ENCODE results near the gene SERINC5.

GRCh38 chr5:80071510-80072021, 184.3 kb downstream of the SERINC5 start:
- TF ChIP-seq CTCF (IDR thresholded peaks at IDR 0.05) (no peak), POLR2A (IDR thresholded peaks at IDR 0.05) (no peak)

Measured in body of pancreas (tissue), 4 donors.